Uterus (tissue), 4 donors: Measurements from ENCODE around the gene NOC3L. TPM values are rescaled to one million over a fixed set of nuclear protein-coding genes. Genes with fewer than 3 reads are reported as not detected.

Experiments
- DNase-seq, 2 donors: peaks; one replicate each; pipeline ENCODE4 v3.0.0-alpha.2; 2019 to 2020
- H3K27ac ChIP-seq, 2 donors: fragments of 200-600 bp; sonication (generic); 1 replicate in 1 of 2; 2 replicates in 1 of 2; pipeline ENCODE4 v1.5.1; 2016 to 2018
- H3K27me3 ChIP-seq, 2 donors: fragments of 200-600 bp; sonication (generic); one replicate each; pipeline ENCODE4 v1.5.1; 2018 to 2019; ENCODE audit warnings: control low read depth in 1 of 2
- H3K36me3 ChIP-seq, 2 donors: fragments of 200-600 bp; sonication (generic); one replicate each; pipeline ENCODE4 v1.5.1; 2019; ENCODE audit warnings: control low read depth in 1 of 2
- H3K4me1 ChIP-seq, 2 donors: fragments of 200-600 bp; sonication (generic); one replicate each; pipeline ENCODE4 v1.5.1; 2018 to 2019; ENCODE audit warnings: control low read depth in 1 of 2
- H3K4me3 ChIP-seq, 2 donors: fragments of 200-600 bp; sonication (generic); 1 replicate in 1 of 2; 2 replicates in 1 of 2; pipeline ENCODE4 v1.5.1; 2018 to 2019; ENCODE audit warnings: mild to moderate bottlenecking in 1 of 2
- H3K9me3 ChIP-seq, 2 donors: fragments of 200-600 bp; sonication (generic); one replicate each; pipeline ENCODE4 v1.5.1; 2019; ENCODE audit warnings: control low read depth in 1 of 2
- POLR2A ChIP-seq, 2 donors: fragments of 450-650 bp; IDR thresholded peaks; one replicate each; pipeline ENCODE4 v1.6.1; 2016; ENCODE audit warnings: antibody characterized with exemption in 2 of 2, mild to moderate bottlenecking in 1 of 2, moderate library complexity in 1 of 2
- intact Hi-C: fragments of 100-400 bp; cut with DNase I; formaldehyde crosslinking; loops from one replicate; pipeline ENCODE4 v1.15.1; 2023; ENCODE audit warnings: low total_unique reads
- total RNA-seq, 4 donors: library from RNA; depleted of rRNA in 3 of 4; stranded (reverse); fragments of >200 nt in 3 of 4; gene quantifications; one replicate each; pipeline versions ENCODE4 v1.1.0 to v1.2.4, GENCODE V29; 2014 to 2023
- TF ChIP-seq, protein P1 (sequence below), 4 experiments: fragments of 200-600 bp in 2 of 4; fragments of 450-650 bp in 2 of 4; sonication (generic) in 2 of 4; IDR thresholded peaks; one replicate each; pipeline ENCODE4 v1.5.1; 2016 to 2019; ENCODE audit warnings: antibody characterized with exemption in 4 of 4, mild to moderate bottlenecking in 2 of 4, moderate library complexity in 1 of 4
- donor health status: DM: yes; HTN: yes; CAD: no.

Gene NOC3L, protein sequence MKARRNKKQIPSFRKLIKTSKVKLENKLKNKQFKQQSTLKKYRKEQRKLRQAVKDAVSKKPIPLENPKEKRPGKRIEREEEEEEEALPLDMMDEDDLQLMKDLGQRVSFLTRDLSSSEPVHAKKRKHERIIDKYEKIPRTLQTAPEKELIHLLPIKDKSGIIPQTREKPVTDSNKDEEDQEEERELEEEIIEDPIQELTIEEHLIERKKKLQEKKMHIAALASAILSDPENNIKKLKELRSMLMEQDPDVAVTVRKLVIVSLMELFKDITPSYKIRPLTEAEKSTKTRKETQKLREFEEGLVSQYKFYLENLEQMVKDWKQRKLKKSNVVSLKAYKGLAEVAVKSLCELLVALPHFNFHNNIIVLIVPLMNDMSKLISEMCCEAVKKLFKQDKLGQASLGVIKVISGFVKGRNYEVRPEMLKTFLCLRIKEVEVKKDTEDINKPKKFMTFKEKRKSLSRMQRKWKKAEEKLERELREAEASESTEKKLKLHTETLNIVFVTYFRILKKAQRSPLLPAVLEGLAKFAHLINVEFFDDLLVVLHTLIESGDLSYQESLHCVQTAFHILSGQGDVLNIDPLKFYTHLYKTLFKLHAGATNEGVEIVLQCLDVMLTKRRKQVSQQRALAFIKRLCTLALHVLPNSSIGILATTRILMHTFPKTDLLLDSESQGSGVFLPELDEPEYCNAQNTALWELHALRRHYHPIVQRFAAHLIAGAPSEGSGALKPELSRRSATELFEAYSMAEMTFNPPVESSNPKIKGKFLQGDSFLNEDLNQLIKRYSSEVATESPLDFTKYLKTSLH
- 10 to 100 TPM in 2 of 4 donors, 1 to 10 TPM in 2; 6.2 to 48.7 (median 16.7) TPM for total RNA-seq

DNA sequence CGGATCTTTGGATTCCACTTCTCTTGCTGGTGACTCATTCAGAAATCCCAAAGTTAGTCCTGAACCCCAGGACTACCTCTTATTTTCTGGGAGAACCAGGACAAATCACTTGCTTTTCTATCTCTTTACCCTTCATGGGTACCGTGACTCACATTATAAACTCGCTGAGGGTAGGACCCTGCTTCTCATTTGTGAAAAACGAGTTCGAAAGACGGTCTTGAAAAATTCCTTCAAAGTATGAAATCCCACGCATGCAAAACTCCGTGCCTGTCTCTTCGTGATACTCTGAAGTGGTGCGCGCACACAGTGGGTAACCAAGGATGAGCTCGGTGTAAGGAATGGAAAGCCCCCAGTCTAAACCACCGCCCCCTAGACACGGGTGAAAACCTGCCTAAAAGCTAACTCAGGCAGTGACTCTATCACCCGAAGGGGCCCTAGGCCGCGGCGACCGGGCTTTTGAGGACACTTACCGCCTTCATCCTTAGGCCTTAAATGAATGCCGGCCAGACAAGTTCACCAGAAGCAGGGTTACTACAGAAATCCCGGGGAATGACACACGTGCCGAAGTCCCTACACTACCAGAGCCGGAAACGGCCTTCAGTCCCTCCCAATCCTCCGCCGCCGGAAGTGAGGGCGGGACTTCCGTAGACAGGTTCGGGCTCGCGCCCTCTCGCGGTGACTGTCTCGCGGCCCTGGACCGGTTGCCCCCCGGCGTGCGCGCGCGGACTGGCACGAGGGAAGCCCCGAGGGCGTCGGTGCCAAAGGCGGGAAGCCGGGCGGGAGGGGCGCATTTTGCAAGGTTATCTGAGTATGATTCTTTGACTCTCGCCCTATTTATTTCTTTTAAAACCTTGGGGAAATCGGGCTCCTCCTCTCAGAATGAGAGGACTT lies at the start of gene NOC3L:
Gene NOC3L (minus strand): TSS at position 580 of the 891 bp plus-strand sequence. CDS start 101 bp downstream, at position 479.
- intact Hi-C loops = no loop called here
- TF ChIP-seq, protein P1, sequence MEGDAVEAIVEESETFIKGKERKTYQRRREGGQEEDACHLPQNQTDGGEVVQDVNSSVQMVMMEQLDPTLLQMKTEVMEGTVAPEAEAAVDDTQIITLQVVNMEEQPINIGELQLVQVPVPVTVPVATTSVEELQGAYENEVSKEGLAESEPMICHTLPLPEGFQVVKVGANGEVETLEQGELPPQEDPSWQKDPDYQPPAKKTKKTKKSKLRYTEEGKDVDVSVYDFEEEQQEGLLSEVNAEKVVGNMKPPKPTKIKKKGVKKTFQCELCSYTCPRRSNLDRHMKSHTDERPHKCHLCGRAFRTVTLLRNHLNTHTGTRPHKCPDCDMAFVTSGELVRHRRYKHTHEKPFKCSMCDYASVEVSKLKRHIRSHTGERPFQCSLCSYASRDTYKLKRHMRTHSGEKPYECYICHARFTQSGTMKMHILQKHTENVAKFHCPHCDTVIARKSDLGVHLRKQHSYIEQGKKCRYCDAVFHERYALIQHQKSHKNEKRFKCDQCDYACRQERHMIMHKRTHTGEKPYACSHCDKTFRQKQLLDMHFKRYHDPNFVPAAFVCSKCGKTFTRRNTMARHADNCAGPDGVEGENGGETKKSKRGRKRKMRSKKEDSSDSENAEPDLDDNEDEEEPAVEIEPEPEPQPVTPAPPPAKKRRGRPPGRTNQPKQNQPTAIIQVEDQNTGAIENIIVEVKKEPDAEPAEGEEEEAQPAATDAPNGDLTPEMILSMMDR (IDR thresholded peaks at IDR 0.05) = peak; percentile 84 to 95 (median 94)
- TF ChIP-seq POLR2A (IDR thresholded peaks at IDR 0.05) = peak in 1 of 2 donors; percentile 39
- H3K36me3 ChIP-seq = no peaks in the 10 kb centered on the region
- H3K4me3 ChIP-seq = peak within 1 kb of the TSS; percentile 56 to 75
- peak; percentile 94 to 95 for DNase-seq
- no peaks in the 10 kb centered on the region for H3K27me3 ChIP-seq
- peaks cover 0 to 13% of the 10 kb centered on the region in 2 donors for H3K4me1 ChIP-seq
- peak within 1 kb of the TSS; percentile 68 to 72 for H3K27ac ChIP-seq
- no peaks in the 10 kb centered on the region for H3K9me3 ChIP-seq

DNA sequence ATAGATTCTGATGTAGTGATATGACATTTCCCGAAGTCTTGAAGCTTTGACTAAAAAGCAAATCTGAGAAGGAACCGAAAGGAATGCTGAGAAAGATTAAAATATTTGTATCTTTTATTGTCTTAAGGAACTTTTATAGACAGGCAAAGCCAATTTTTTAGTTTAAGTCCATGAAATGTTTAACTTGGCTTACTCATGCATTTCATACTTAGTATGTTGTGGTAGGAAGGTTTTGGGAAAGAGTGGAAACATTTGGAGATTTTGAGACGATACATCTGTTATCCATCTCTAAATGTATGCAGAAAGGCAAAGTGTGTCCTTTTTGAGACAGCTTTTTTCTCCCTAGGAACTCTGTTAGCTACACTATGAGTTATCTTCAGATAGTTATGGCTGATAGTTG lies 49.7 kb upstream of the NOC3L start:
- Histone ChIP-seq H3K27ac (no peak overlapping the region), H3K4me1 (no peaks in the 10 kb centered on the region), H3K27me3 (no peaks in the 10 kb centered on the region), H3K9me3 (no peaks in the 10 kb centered on the region), H3K4me3 (no peak overlapping the region), H3K36me3 (no peaks in the 10 kb centered on the region)
- no peak for TF ChIP-seq POLR2A (IDR thresholded peaks at IDR 0.05)
- TF ChIP-seq, protein P1 (IDR thresholded peaks at IDR 0.05) = no peak
- DNase-seq = no peak
- intact Hi-C loops = no loop called here

DNA sequence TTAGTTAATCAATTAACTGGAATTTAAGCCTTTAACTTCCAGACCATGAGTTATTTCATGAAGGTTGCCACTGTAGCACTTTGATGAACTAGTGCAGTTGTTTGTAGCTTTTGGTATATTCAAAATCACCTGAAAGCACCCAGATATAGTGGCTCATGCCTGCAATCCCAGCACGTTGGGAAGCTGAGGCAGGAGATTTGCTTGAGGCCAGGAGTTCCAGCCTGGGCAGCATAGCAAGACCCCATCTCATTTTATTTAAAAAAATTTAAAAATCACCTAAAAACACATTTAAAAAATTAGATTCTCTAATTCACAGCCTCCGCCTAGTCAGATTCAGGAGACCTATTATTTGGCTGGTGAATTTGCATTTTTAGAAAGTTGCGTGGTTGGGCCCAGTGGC lies 48.6 kb upstream of the NOC3L start:
- Histone ChIP-seq H3K4me1 (no peaks in the 10 kb centered on the region), H3K9me3 (no peaks in the 10 kb centered on the region), H3K36me3 (no peaks in the 10 kb centered on the region), H3K4me3 (no peak overlapping the region), H3K27ac (no peak overlapping the region), H3K27me3 (no peaks in the 10 kb centered on the region)
- intact Hi-C loops = no loop called here
- TF ChIP-seq POLR2A (IDR thresholded peaks at IDR 0.05) = no peak
- TF ChIP-seq, protein P1 (IDR thresholded peaks at IDR 0.05) = no peak
- DNase-seq = no peak

DNA sequence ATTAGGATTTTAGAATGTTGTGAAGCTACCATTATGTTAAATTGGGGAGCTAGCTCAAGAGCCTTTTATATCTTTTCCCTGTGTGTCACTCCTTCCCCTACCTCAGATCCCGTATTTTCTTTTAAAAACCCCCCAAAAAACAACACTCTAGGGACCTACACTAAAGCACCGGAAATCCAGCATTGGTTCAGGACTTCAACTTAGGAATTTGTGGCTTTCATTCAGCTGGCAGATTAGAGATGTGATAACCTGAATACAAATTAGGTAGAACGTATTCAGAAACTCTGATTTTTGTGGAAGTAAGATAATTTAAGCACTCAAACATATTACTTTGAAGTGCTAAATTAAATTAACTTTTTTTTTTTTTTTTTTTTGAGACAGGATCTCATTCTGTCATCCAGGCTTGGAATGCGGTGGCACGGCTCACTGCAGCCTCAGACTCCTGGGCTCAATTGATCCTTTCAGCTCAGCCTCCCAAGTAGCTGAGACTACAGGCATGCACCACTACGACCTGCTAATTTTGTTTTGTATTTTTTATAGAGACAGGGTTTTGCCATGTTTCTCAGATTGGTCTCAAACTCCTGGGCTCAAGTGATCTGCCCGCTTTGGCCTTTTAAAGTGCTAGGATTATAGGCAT lies 46.4 kb upstream of the NOC3L start:
- TF ChIP-seq POLR2A (IDR thresholded peaks at IDR 0.05) = no peak
- TF ChIP-seq, protein P1 (IDR thresholded peaks at IDR 0.05) = no peak
- intact Hi-C loops = no loop called here

More for the DNA sequence above, 46.4 kb upstream of the NOC3L start:
- Histone ChIP-seq H3K36me3 (no peaks in the 10 kb centered on the region), H3K4me3 (no peak overlapping the region), H3K27me3 (no peaks in the 10 kb centered on the region), H3K27ac (no peak overlapping the region), H3K9me3 (no peaks in the 10 kb centered on the region), H3K4me1 (peaks cover 0 to 3% of the 10 kb centered on the region in 2 donors)
- DNase-seq = no peak
